ENCODE results near the gene SUPT5H. TPM values are rescaled to one million over a fixed set of nuclear protein-coding genes. Genes with fewer than 3 reads are reported as not detected.
"Not testable (repeated sequence)": the region's sequence is repeated elsewhere in the genome, so short reads cannot be mapped to it uniquely, and the experiment has no call there.

SUPT5H gene
- total RNA-seq, 1 donor from 2014 or later, result 139 TPM

DNA sequence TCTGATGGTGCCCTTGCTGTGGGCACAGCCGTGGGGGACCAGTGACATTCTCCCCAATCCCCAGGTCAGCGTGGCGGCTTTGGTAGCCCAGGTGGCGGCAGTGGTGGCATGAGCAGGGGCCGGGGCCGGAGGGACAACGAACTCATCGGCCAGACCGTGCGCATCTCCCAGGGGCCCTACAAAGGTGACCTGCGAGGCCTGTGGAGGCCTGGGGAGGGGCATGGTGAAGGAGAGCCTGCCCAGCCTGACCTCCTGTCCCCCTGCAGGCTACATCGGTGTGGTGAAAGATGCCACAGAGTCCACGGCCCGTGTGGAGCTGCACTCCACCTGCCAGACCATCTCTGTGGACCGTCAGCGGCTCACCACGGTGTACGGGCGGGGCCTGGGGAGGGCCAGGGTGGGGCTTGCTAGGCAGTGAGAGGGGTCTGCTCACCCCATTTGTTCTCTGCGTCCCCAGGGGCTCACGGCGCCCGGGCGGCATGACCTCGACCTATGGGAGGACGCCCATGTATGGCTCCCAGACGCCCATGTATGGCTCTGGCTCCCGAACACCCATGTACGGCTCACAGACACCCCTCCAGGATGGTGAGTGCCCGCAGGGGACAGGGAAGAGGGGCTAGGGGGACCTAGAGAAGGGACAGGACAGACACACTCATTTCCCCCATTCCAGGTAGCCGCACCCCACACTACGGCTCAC is 27.5 kb downstream of the SUPT5H start:
- H3K9me3 Mint-ChIP-seq (ENCODE audit: unreplicated experiment), result no peaks in the 10 kb centered on the region
- H3K27me3 Mint-ChIP-seq (ENCODE audit: unreplicated experiment), result peaks cover 8% of the 10 kb centered on the region
- TF ChIP-seq, protein P1, sequence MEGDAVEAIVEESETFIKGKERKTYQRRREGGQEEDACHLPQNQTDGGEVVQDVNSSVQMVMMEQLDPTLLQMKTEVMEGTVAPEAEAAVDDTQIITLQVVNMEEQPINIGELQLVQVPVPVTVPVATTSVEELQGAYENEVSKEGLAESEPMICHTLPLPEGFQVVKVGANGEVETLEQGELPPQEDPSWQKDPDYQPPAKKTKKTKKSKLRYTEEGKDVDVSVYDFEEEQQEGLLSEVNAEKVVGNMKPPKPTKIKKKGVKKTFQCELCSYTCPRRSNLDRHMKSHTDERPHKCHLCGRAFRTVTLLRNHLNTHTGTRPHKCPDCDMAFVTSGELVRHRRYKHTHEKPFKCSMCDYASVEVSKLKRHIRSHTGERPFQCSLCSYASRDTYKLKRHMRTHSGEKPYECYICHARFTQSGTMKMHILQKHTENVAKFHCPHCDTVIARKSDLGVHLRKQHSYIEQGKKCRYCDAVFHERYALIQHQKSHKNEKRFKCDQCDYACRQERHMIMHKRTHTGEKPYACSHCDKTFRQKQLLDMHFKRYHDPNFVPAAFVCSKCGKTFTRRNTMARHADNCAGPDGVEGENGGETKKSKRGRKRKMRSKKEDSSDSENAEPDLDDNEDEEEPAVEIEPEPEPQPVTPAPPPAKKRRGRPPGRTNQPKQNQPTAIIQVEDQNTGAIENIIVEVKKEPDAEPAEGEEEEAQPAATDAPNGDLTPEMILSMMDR (IDR thresholded peaks at IDR 0.05; ENCODE audit: unreplicated experiment), result no peak
- no peak overlapping the region for H3K27ac Mint-ChIP-seq (ENCODE audit: unreplicated experiment)
- H3K36me3 Mint-ChIP-seq (ENCODE audit: low read depth, unreplicated experiment), result peaks cover 49% of the 10 kb centered on the region
- peaks cover 28% of the 10 kb centered on the region for H3K4me1 Mint-ChIP-seq (ENCODE audit: unreplicated experiment)
- H3K4me3 Mint-ChIP-seq (ENCODE audit: unreplicated experiment), result no peak overlapping the region
- DNase-seq (ENCODE audit: low spot score), result no peak

- Mint-ChIP-seq H3K4me1 (ENCODE audit: unreplicated experiment) (peaks cover 30% of the 10 kb centered on the region), H3K36me3 (ENCODE audit: low read depth, unreplicated experiment) (peaks cover 45% of the 10 kb centered on the region), H3K27ac (ENCODE audit: unreplicated experiment) (no peak overlapping the region), H3K9me3 (ENCODE audit: unreplicated experiment) (no peaks in the 10 kb centered on the region), H3K4me3 (ENCODE audit: unreplicated experiment) (peak overlapping the region; percentile 59), H3K27me3 (ENCODE audit: unreplicated experiment) (peaks cover 8% of the 10 kb centered on the region)
- no peak for DNase-seq (ENCODE audit: low spot score)
- TF ChIP-seq, protein P1 (IDR thresholded peaks at IDR 0.05; ENCODE audit: unreplicated experiment), result no peak
Measured at GRCh38 chr19:39473443-39473960, 28.1 kb downstream of the SUPT5H start.

DNA sequence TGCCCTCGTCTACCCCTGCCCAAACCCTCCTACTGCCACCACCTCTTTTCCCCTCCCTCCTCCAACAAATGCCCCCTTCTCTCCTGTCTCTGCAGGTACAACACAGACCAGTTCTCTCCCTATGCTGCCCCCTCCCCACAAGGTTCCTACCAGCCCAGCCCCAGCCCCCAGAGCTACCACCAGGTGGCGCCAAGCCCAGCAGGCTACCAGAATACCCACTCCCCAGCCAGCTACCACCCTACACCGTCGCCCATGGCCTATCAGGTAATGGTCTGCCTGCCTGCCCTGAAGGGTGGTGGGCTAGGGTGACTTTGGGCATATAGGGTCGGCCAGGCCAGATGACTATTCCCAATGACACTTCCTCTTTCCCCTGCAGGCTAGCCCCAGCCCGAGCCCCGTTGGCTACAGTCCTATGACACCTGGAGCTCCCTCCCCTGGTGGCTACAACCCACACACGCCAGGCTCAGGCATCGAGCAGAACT is 28.8 kb downstream of the SUPT5H start:
- Mint-ChIP-seq H3K27me3 (ENCODE audit: unreplicated experiment) (peaks cover 8% of the 10 kb centered on the region), H3K27ac (ENCODE audit: unreplicated experiment) (no peak overlapping the region), H3K4me1 (ENCODE audit: unreplicated experiment) (peaks cover 32% of the 10 kb centered on the region), H3K9me3 (ENCODE audit: unreplicated experiment) (no peaks in the 10 kb centered on the region), H3K36me3 (ENCODE audit: low read depth, unreplicated experiment) (peaks cover 40% of the 10 kb centered on the region), H3K4me3 (ENCODE audit: unreplicated experiment) (peak overlapping the region; percentile 59)
- peak; percentile 88 for DNase-seq (ENCODE audit: low spot score)
- TF ChIP-seq, protein P1 (IDR thresholded peaks at IDR 0.05; ENCODE audit: unreplicated experiment), result peak; percentile 72

- no peak for DNase-seq (ENCODE audit: low spot score)
- peaks cover 46% of the 10 kb centered on the region for H3K4me1 Mint-ChIP-seq (ENCODE audit: unreplicated experiment)
- TF ChIP-seq, protein P1 (IDR thresholded peaks at IDR 0.05; ENCODE audit: unreplicated experiment), result no peak
- H3K27me3 Mint-ChIP-seq (ENCODE audit: unreplicated experiment), result peaks cover 7% of the 10 kb centered on the region
- no peak overlapping the region for H3K4me3 Mint-ChIP-seq (ENCODE audit: unreplicated experiment)
- H3K27ac Mint-ChIP-seq (ENCODE audit: unreplicated experiment), result no peak overlapping the region
- peaks cover 24% of the 10 kb centered on the region for H3K36me3 Mint-ChIP-seq (ENCODE audit: low read depth, unreplicated experiment)
- H3K9me3 Mint-ChIP-seq (ENCODE audit: unreplicated experiment), result no peaks in the 10 kb centered on the region
Measured at GRCh38 chr19:39475748-39476147, 30.4 kb downstream of the SUPT5H start.

- H3K27ac Mint-ChIP-seq (ENCODE audit: unreplicated experiment), result peak overlapping the region; percentile 84
- H3K9me3 Mint-ChIP-seq (ENCODE audit: unreplicated experiment); H3K27me3 Mint-ChIP-seq (ENCODE audit: unreplicated experiment); DNase-seq (ENCODE audit: low spot score): not testable (repeated sequence)
- peaks cover 19% of the 10 kb centered on the region for H3K36me3 Mint-ChIP-seq (ENCODE audit: low read depth, unreplicated experiment)
- peaks cover 54% of the 10 kb centered on the region for H3K4me1 Mint-ChIP-seq (ENCODE audit: unreplicated experiment)
- peak overlapping the region; percentile 80 for H3K4me3 Mint-ChIP-seq (ENCODE audit: unreplicated experiment)
Measured at GRCh38 chr19:39479319-39479801, 34.0 kb downstream of the SUPT5H start.
